HEK293T (cell line): ENCODE measurements around the gene SMC1B.

Experiments used
- HDGF ChIP-seq: fragments of 450-650 bp; IDR thresholded peaks from 2 replicates; pipeline ENCODE4 v1.6.1; 2017; ENCODE audit warnings: antibody characterized with exemption, borderline replicate concordance
- SUZ12 ChIP-seq: fragments of 450-650 bp; IDR thresholded peaks from 2 replicates; pipeline ENCODE4 v1.6.1; 2016; ENCODE audit warnings: mild to moderate bottlenecking

DNA sequence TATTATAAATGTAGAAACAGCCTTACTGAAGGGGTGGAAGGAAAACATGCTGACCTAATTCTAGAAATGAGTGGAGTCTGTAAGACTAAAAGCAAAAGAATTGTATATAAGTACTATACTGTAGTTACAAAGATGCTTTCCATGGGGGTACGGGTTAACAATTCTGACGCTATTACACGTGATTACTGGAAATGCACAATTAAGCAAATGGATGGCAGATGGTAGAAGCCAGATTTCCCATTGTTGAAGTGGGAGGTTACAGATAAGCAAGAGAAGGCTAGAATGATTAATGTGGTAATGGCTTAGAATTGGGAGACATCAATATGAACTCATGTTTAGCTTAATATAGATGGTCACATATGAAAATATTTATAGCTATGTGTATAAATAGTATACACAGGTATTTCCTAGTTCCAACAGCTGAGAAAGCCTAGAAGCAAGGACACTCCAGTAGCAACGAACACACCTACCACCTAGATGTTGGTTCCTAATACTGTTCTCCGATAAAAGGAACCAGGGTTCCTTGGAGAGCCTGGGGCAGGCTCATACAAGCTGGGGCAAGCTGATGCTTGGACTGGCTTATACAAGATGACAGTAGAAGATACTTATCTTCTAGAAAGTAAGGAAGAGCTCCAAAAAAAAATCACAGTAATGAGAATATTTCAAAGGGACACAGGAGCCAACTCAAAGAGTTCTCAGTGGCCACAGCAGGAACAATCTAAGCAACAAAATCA lies 13.5 kb downstream of the SMC1B start:
- TF ChIP-seq HDGF, result no peak
- no peak for TF ChIP-seq SUZ12
